Measurements from ENCODE around the gene BANP.
"Not testable (repeated sequence)": the region's sequence is repeated elsewhere in the genome, so short reads cannot be mapped to it uniquely, and the experiment has no call there.

DNA sequence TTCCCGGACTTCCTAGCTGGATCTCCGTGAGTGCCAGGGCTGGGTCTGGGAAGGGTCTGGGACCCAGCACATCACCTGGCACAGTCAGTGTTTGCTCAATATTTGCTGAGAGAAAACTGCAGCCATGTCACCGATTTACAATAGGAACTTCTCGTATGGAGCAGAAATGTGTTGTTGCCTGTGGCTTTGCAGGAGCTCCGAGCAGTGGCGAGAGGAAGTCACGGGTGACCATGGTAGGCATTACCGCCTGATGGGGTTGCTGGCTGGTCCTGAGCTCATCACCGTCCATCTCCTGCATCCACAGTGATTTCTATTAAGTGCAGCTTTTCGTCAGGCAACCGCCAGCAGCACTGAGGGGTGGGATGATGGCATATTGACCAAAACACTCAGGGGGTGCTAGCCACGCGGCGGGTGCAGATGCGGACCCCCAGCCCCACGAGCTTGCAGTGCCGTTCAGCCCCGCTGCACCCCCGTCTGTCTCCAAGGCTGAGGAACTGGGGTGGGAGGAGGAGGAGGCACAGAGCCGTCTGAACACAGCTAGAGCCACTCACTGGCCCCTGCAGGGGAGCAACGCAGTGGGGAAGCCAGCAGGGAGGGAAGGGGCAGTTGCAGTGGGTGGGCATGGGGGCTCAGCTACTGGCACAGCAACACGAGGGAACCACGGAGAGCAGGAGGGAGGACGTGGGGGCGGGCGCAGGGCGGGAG, 37.1 kb upstream of the BANP start:
- TF ChIP-seq, protein P1, sequence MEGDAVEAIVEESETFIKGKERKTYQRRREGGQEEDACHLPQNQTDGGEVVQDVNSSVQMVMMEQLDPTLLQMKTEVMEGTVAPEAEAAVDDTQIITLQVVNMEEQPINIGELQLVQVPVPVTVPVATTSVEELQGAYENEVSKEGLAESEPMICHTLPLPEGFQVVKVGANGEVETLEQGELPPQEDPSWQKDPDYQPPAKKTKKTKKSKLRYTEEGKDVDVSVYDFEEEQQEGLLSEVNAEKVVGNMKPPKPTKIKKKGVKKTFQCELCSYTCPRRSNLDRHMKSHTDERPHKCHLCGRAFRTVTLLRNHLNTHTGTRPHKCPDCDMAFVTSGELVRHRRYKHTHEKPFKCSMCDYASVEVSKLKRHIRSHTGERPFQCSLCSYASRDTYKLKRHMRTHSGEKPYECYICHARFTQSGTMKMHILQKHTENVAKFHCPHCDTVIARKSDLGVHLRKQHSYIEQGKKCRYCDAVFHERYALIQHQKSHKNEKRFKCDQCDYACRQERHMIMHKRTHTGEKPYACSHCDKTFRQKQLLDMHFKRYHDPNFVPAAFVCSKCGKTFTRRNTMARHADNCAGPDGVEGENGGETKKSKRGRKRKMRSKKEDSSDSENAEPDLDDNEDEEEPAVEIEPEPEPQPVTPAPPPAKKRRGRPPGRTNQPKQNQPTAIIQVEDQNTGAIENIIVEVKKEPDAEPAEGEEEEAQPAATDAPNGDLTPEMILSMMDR (IDR thresholded peaks at IDR 0.05): not testable (repeated sequence)
- TF ChIP-seq POLR2A (IDR thresholded peaks at IDR 0.05): not testable (repeated sequence)
